Vagina (tissue), 2 donors: ENCODE measurements around the gene SLC1A4. TPM values are rescaled to one million over a fixed set of nuclear protein-coding genes. Genes with fewer than 3 reads are reported as not detected.

ENCODE experiments used
- DNase-seq, 2 donors: peaks; one replicate each; pipeline ENCODE4 v3.0.0-alpha.2; 2017; ENCODE audit errors: extremely low spot score in 2 of 2
- H3K27ac ChIP-seq: fragments of 200-600 bp; sonication (generic); one replicate; pipeline ENCODE4 v1.5.1; 2019
- H3K27me3 ChIP-seq: fragments of 200-600 bp; sonication (generic); one replicate; pipeline ENCODE4 v1.5.1; 2019
- H3K36me3 ChIP-seq, 2 donors: fragments of 200-600 bp; sonication (generic); one replicate each; pipeline ENCODE4 v1.5.1; 2017 to 2019
- H3K4me1 ChIP-seq: fragments of 200-600 bp; sonication (generic); one replicate; pipeline ENCODE4 v1.5.1; 2019
- H3K4me3 ChIP-seq, 2 donors: fragments of 200-600 bp; sonication (generic); 1 replicate in 1 of 2; 2 replicates in 1 of 2; pipeline ENCODE4 v1.5.1; 2016 to 2019
- H3K9me3 ChIP-seq: fragments of 200-600 bp; sonication (generic); one replicate; pipeline ENCODE4 v1.5.1; 2019
- CTCF ChIP-seq, 3 experiments: fragments of 450-650 bp in 2 of 3; fragments of 200-600 bp in 1 of 3; sonication (generic) in 1 of 3; IDR thresholded peaks; one replicate each; pipeline ENCODE4 v1.5.1; 2017 to 2019; ENCODE audit warnings: antibody characterized with exemption in 3 of 3, mild to moderate bottlenecking in 2 of 3, moderate library complexity in 2 of 3
- POLR2A ChIP-seq, 2 donors: fragments of 450-650 bp; IDR thresholded peaks; one replicate each; pipeline ENCODE4 v1.6.1; 2017; ENCODE audit warnings: antibody characterized with exemption in 2 of 2, mild to moderate bottlenecking in 2 of 2, moderate library complexity in 2 of 2
- POLR2AphosphoS5 ChIP-seq, 2 donors: sonication (generic); formaldehyde crosslinking; IDR thresholded peaks; one replicate each; pipeline ENCODE4 v1.9.0; 2017; ENCODE audit warnings: antibody characterized with exemption in 2 of 2, mild to moderate bottlenecking in 2 of 2, low read depth in 1 of 2; ENCODE audit not compliant: insufficient read depth in 1 of 2
- intact Hi-C: fragments of 100-400 bp; cut with DNase I; formaldehyde crosslinking; loops from one replicate; pipeline ENCODE4 v1.15.1; 2023
- total RNA-seq: library from RNA; depleted of rRNA; stranded (reverse); fragments of >200 nt; gene quantifications from one replicate; pipeline ENCODE4 v1.2.3, GENCODE V29; 2016

The SLC1A4 gene
- total RNA-seq, 1 donor from 2014 or later, result 11.5 TPM

- Histone ChIP-seq H3K4me3 (peak overlapping the region; percentile 65 to 88), H3K4me1 (peaks cover 52% of the 10 kb centered on the region), H3K9me3 (no peaks in the 10 kb centered on the region), H3K36me3 (no peaks in the 10 kb centered on the region), H3K27me3 (no peaks in the 10 kb centered on the region), H3K27ac (peak overlapping the region; percentile 96)
- intact Hi-C loops, result no loop called here
- TF ChIP-seq POLR2AphosphoS5 (IDR thresholded peaks at IDR 0.05; ENCODE audit: insufficient read depth in 1 of 2, low read depth in 1 of 2) (no peak), CTCF (IDR thresholded peaks at IDR 0.05) (no peak)
- no peak for DNase-seq
Measured at GRCh38 chr2:64987001-64987955, 1.9 kb upstream of the SLC1A4 start.

- intact Hi-C loops, result no loop called here
- peaks cover 59% of the 10 kb centered on the region for H3K4me1 ChIP-seq
Measured at GRCh38 chr2:64987956-64988419, 1.2 kb upstream of the SLC1A4 start.

GRCh38 chr2:64988420-64989125 is 626 bp upstream of the SLC1A4 start:
- Histone ChIP-seq H3K9me3 (no peaks in the 10 kb centered on the region), H3K27me3 (no peaks in the 10 kb centered on the region), H3K27ac (peak overlapping the region; percentile 96), H3K4me1 (peaks cover 59% of the 10 kb centered on the region), H3K36me3 (no peaks in the 10 kb centered on the region), H3K4me3 (peak overlapping the region; percentile 65 to 88)
- intact Hi-C loops, result no loop called here
- DNase-seq, result no peak
- TF ChIP-seq POLR2AphosphoS5 (IDR thresholded peaks at IDR 0.05; ENCODE audit: insufficient read depth in 1 of 2, low read depth in 1 of 2) (peak in 1 of 2 donors; percentile 83), POLR2A (IDR thresholded peaks at IDR 0.05) (peak in 1 of 2 donors; percentile 36), CTCF (IDR thresholded peaks at IDR 0.05) (peak in 1 of 3 experiments; percentile 50)

More at GRCh38 chr2:64987956-64988419, 1.2 kb upstream of the SLC1A4 start:
- no peak for TF ChIP-seq POLR2AphosphoS5 (IDR thresholded peaks at IDR 0.05; ENCODE audit: insufficient read depth in 1 of 2, low read depth in 1 of 2)
- TF ChIP-seq POLR2A (IDR thresholded peaks at IDR 0.05), result no peak
- TF ChIP-seq CTCF (IDR thresholded peaks at IDR 0.05), result no peak
- Histone ChIP-seq H3K4me3 (peak overlapping the region; percentile 65 to 88), H3K9me3 (no peaks in the 10 kb centered on the region), H3K27ac (peak overlapping the region; percentile 96), H3K27me3 (no peaks in the 10 kb centered on the region), H3K36me3 (no peaks in the 10 kb centered on the region)
- DNase-seq, result no peak

- H3K4me1 ChIP-seq, result peaks cover 59% of the 10 kb centered on the region
Measured at GRCh38 chr2:64989982-64990614, 899 bp downstream of the SLC1A4 start.

More at GRCh38 chr2:64989982-64990614, 899 bp downstream of the SLC1A4 start:
- intact Hi-C loops, result no loop called here
- Histone ChIP-seq H3K9me3 (no peaks in the 10 kb centered on the region), H3K4me3 (peak overlapping the region; percentile 65 to 88), H3K27me3 (no peaks in the 10 kb centered on the region), H3K27ac (peak overlapping the region; percentile 96), H3K36me3 (no peaks in the 10 kb centered on the region)
- no peak for DNase-seq
- TF ChIP-seq POLR2A (IDR thresholded peaks at IDR 0.05) (no peak), CTCF (IDR thresholded peaks at IDR 0.05) (no peak), POLR2AphosphoS5 (IDR thresholded peaks at IDR 0.05; ENCODE audit: insufficient read depth in 1 of 2, low read depth in 1 of 2) (no peak)
